Mesothelial cell of epicardium (in vitro differentiated cells): ENCODE data around the gene CMIP. TPM values are rescaled to one million over a fixed set of nuclear protein-coding genes. Genes with fewer than 3 reads are reported as not detected.

Source experiments
- DNase-seq, 2 experiments: peaks; one replicate each; pipeline ENCODE4 v3.0.0; 2021; ENCODE audit warnings: low spot score in 2 of 2; ENCODE audit not compliant: unreplicated experiment in 2 of 2
- H3K27ac Mint-ChIP-seq: 2 replicates; pipeline ENCODE4 v1.8.0; 2021; ENCODE audit warnings: mixed read lengths
- H3K27me3 Mint-ChIP-seq: 2 replicates; pipeline ENCODE4 v1.8.0; 2021; ENCODE audit warnings: low read depth, mixed read lengths
- H3K36me3 Mint-ChIP-seq: 2 replicates; pipeline ENCODE4 v1.8.0; 2021; ENCODE audit warnings: mixed read lengths
- H3K4me1 Mint-ChIP-seq: 2 replicates; pipeline ENCODE4 v1.8.0; 2021; ENCODE audit warnings: mixed read lengths
- H3K4me3 Mint-ChIP-seq: 2 replicates; pipeline ENCODE4 v1.8.0; 2021; ENCODE audit warnings: mild to moderate bottlenecking, moderate library complexity, mixed read lengths
- H3K9me3 Mint-ChIP-seq: 2 replicates; pipeline ENCODE4 v1.8.0; 2021; ENCODE audit warnings: mixed read lengths
- total RNA-seq: library from RNA; stranded (reverse); gene quantifications from 3 replicates; pipeline ENCODE4 v1.2.1, GENCODE V29; 2021
- TF ChIP-seq, protein P1 (sequence below): fragments of 200-600 bp; sonication (generic); IDR thresholded peaks from one replicate; pipeline ENCODE4 v1.5.0; 2021; ENCODE audit warnings: antibody characterized with exemption; ENCODE audit not compliant: unreplicated experiment

CMIP gene
- total RNA-seq, 1 donor from 2014 or later = 71.0 TPM

- Mint-ChIP-seq H3K36me3 (peaks cover 1% of the 10 kb centered on the region), H3K4me1 (peaks cover 47% of the 10 kb centered on the region), H3K27me3 (peaks cover 2% of the 10 kb centered on the region), H3K9me3 (peaks cover 3% of the 10 kb centered on the region), H3K27ac (peak overlapping the region; percentile 93), H3K4me3 (peak overlapping the region; percentile 88)
- TF ChIP-seq, protein P1, sequence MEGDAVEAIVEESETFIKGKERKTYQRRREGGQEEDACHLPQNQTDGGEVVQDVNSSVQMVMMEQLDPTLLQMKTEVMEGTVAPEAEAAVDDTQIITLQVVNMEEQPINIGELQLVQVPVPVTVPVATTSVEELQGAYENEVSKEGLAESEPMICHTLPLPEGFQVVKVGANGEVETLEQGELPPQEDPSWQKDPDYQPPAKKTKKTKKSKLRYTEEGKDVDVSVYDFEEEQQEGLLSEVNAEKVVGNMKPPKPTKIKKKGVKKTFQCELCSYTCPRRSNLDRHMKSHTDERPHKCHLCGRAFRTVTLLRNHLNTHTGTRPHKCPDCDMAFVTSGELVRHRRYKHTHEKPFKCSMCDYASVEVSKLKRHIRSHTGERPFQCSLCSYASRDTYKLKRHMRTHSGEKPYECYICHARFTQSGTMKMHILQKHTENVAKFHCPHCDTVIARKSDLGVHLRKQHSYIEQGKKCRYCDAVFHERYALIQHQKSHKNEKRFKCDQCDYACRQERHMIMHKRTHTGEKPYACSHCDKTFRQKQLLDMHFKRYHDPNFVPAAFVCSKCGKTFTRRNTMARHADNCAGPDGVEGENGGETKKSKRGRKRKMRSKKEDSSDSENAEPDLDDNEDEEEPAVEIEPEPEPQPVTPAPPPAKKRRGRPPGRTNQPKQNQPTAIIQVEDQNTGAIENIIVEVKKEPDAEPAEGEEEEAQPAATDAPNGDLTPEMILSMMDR = no peak
- DNase-seq = no peak
These were observed 1.6 kb downstream of the CMIP start for GRCh38 chr16:81445966-81446906.

DNA sequence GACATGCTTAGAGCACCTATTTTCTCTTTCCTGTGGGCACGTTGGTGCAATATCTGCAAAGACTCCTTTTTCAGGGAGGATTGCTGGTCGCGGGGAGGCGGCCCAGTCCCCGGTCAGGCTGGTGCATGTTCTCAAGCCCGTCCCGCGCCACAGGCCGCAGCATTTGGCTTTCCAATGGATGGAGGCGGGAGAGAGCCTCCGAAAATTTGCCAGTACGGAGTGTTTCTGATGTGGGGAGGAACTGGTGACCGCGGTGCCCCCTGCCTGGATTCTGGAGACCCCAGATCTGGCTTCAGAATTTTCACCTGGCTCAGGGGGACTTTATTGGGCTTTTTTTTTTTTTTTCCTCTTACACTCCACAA, 2.3 kb downstream of the CMIP start:
- Mint-ChIP-seq H3K9me3 (peaks cover 4% of the 10 kb centered on the region), H3K4me1 (peaks cover 50% of the 10 kb centered on the region), H3K27ac (peak overlapping the region; percentile 93), H3K4me3 (peak overlapping the region; percentile 88), H3K27me3 (peaks cover 2% of the 10 kb centered on the region), H3K36me3 (peaks cover 1% of the 10 kb centered on the region)
- TF ChIP-seq, protein P1 = no peak
- DNase-seq = no peak

GRCh38 chr16:81447383-81448101, 2.9 kb downstream of the CMIP start:
- TF ChIP-seq, protein P1 = no peak
- peaks cover 4% of the 10 kb centered on the region for H3K9me3 Mint-ChIP-seq
- peaks cover 55% of the 10 kb centered on the region for H3K4me1 Mint-ChIP-seq
- H3K27ac Mint-ChIP-seq = peak overlapping the region; percentile 93
- peak overlapping the region; percentile 88 for H3K4me3 Mint-ChIP-seq
- H3K36me3 Mint-ChIP-seq = peaks cover 1% of the 10 kb centered on the region
- DNase-seq = no peak
- H3K27me3 Mint-ChIP-seq = no peaks in the 10 kb centered on the region

- DNase-seq = no peak
- Mint-ChIP-seq H3K4me3 (peak overlapping the region; percentile 88), H3K36me3 (peaks cover 1% of the 10 kb centered on the region)
These were observed 3.8 kb downstream of the CMIP start for GRCh38 chr16:81448154-81449131.

DNA sequence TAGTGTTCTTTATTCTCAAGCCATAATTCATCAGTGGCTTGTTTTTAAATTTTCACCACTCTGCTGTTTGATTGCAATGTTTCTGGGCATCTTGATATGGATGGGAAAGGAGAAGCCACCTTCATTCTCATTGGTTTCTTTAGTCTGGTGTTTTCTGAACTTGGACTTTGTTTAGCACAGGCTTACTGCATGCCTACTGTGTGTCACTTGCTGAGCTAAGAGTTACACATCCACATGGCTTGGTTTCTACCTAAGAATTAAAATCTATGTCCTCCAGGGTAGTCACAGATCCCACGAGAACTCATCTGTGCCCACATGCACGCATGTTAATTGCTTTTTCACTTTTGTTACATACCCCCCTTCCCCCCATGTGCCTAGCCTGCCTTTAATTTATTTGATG, 4.6 kb downstream of the CMIP start:
- peaks cover 1% of the 10 kb centered on the region for H3K36me3 Mint-ChIP-seq
- H3K4me3 Mint-ChIP-seq = no peak overlapping the region

More at GRCh38 chr16:81448154-81449131, 3.8 kb downstream of the CMIP start:
- Mint-ChIP-seq H3K27ac (peak overlapping the region; percentile 84), H3K9me3 (peaks cover 4% of the 10 kb centered on the region), H3K4me1 (peaks cover 55% of the 10 kb centered on the region), H3K27me3 (no peaks in the 10 kb centered on the region)
- TF ChIP-seq, protein P1 = no peak

More for the DNA sequence above, 4.6 kb downstream of the CMIP start:
- H3K27me3 Mint-ChIP-seq = no peaks in the 10 kb centered on the region
- peak overlapping the region; percentile 51 for H3K27ac Mint-ChIP-seq
- DNase-seq = no peak
- TF ChIP-seq, protein P1 = no peak
- H3K4me1 Mint-ChIP-seq = peaks cover 52% of the 10 kb centered on the region
- peaks cover 4% of the 10 kb centered on the region for H3K9me3 Mint-ChIP-seq
